HL-60 (cell line): ENCODE data around the gene TM4SF1.

ENCODE experiments used
- DNase-seq, 2 experiments: peaks; one replicate each; pipeline ENCODE4 v3.0.0-alpha.2; 2010 to 2020; ENCODE audit warnings: low read depth in 1 of 2, low spot score in 1 of 2
- H3K27ac ChIP-seq: fragments of 250-450 bp; sonication (Bioruptor Pico); replicated peaks from 2 replicates; pipeline ENCODE4 v1.5.1; 2020; ENCODE audit warnings: mild to moderate bottlenecking, moderate library complexity
- H3K27me3 ChIP-seq: fragments of 250-450 bp; sonication (Bioruptor Pico); 2 replicates; pipeline ENCODE4 v1.5.1; 2021; ENCODE audit warnings: mild to moderate bottlenecking, moderate library complexity; ENCODE audit not compliant: insufficient read depth, poor library complexity, severe bottlenecking
- H3K4me3 ChIP-seq: replicated peaks from 2 replicates; pipeline ENCODE4 v1.5.1; 2011; ENCODE audit warnings: mild to moderate bottlenecking, control low read depth, low read length; ENCODE audit not compliant: insufficient read depth
- GABPA ChIP-seq: IDR thresholded peaks from 2 replicates; pipeline ENCODE4 v1.6.1; 2012; ENCODE audit warnings: low read depth
- POLR2AphosphoS5 ChIP-seq: IDR thresholded peaks from 2 replicates; pipeline ENCODE4 v1.6.1; 2012; ENCODE audit warnings: low read depth
- SPI1 ChIP-seq: IDR thresholded peaks from 2 replicates; pipeline ENCODE4 v1.6.1; 2012; ENCODE audit warnings: low read depth, mild to moderate bottlenecking, borderline replicate concordance
- TF ChIP-seq, protein P1 (sequence below): IDR thresholded peaks from 2 replicates; pipeline ENCODE4 v1.6.1; 2012; ENCODE audit warnings: low read depth; ENCODE audit not compliant: insufficient replicate concordance
- TF ChIP-seq, protein P2 (sequence below): IDR thresholded peaks from one replicate; pipeline ENCODE4 v1.5.1; 2011; ENCODE audit warnings: low read length, control low read depth, inconsistent platforms; ENCODE audit not compliant: insufficient read depth

The TM4SF1 gene

DNA sequence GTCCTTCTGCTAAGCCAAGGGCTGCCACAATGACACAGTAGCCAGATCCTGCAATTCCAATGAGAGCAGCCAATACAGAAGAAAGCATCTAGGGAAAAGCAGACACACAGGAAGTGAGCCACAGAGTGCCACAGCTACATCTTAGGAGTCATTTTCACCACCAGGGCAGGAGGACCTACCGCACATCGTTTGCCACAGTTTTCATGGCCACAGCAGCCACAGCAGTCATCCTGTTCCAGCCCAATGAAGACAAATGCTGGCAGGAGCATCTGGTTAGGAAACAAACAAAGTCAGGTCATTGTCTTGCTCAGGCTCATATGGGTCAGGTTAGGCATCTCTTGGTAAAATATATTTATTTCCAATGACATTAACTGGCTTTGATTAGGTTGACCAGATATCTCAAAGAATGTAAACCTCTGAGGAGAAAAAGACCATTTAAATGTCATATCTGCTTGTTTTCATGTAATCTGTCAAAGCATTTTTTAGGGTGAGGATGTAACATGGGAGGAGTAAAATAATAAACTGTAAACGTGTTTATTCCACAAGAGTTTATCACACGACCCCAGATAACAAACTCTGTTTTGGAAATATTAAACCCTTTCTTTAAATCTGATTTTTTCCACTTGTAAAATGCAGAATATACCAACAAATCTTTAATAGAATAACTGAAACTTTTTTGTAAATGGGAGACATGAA is 1.8 kb downstream of the TM4SF1 start:
- no peak overlapping the region for H3K4me3 ChIP-seq
- H3K27ac ChIP-seq, result no peak overlapping the region
- no peak for DNase-seq
- TF ChIP-seq SPI1 (no peak), GABPA (no peak), POLR2AphosphoS5 (no peak)
- TF ChIP-seq, protein P1, sequence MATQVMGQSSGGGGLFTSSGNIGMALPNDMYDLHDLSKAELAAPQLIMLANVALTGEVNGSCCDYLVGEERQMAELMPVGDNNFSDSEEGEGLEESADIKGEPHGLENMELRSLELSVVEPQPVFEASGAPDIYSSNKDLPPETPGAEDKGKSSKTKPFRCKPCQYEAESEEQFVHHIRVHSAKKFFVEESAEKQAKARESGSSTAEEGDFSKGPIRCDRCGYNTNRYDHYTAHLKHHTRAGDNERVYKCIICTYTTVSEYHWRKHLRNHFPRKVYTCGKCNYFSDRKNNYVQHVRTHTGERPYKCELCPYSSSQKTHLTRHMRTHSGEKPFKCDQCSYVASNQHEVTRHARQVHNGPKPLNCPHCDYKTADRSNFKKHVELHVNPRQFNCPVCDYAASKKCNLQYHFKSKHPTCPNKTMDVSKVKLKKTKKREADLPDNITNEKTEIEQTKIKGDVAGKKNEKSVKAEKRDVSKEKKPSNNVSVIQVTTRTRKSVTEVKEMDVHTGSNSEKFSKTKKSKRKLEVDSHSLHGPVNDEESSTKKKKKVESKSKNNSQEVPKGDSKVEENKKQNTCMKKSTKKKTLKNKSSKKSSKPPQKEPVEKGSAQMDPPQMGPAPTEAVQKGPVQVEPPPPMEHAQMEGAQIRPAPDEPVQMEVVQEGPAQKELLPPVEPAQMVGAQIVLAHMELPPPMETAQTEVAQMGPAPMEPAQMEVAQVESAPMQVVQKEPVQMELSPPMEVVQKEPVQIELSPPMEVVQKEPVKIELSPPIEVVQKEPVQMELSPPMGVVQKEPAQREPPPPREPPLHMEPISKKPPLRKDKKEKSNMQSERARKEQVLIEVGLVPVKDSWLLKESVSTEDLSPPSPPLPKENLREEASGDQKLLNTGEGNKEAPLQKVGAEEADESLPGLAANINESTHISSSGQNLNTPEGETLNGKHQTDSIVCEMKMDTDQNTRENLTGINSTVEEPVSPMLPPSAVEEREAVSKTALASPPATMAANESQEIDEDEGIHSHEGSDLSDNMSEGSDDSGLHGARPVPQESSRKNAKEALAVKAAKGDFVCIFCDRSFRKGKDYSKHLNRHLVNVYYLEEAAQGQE, result no peak
- TF ChIP-seq, protein P2, sequence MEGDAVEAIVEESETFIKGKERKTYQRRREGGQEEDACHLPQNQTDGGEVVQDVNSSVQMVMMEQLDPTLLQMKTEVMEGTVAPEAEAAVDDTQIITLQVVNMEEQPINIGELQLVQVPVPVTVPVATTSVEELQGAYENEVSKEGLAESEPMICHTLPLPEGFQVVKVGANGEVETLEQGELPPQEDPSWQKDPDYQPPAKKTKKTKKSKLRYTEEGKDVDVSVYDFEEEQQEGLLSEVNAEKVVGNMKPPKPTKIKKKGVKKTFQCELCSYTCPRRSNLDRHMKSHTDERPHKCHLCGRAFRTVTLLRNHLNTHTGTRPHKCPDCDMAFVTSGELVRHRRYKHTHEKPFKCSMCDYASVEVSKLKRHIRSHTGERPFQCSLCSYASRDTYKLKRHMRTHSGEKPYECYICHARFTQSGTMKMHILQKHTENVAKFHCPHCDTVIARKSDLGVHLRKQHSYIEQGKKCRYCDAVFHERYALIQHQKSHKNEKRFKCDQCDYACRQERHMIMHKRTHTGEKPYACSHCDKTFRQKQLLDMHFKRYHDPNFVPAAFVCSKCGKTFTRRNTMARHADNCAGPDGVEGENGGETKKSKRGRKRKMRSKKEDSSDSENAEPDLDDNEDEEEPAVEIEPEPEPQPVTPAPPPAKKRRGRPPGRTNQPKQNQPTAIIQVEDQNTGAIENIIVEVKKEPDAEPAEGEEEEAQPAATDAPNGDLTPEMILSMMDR, result no peak
- no peaks in the 10 kb centered on the region for H3K27me3 ChIP-seq

- no peak overlapping the region for H3K27ac ChIP-seq
- TF ChIP-seq GABPA (no peak), POLR2AphosphoS5 (no peak), SPI1 (no peak; the same call in 1 of the 2 replicates)
- TF ChIP-seq, protein P1, result no peak
- TF ChIP-seq, protein P2, result no peak
- H3K4me3 ChIP-seq, result no peak overlapping the region
- no peak for DNase-seq
- H3K27me3 ChIP-seq, result no peaks in the 10 kb centered on the region
Observed at GRCh38 chr3:149374793-149375500, 2.5 kb downstream of the TM4SF1 start.

DNA sequence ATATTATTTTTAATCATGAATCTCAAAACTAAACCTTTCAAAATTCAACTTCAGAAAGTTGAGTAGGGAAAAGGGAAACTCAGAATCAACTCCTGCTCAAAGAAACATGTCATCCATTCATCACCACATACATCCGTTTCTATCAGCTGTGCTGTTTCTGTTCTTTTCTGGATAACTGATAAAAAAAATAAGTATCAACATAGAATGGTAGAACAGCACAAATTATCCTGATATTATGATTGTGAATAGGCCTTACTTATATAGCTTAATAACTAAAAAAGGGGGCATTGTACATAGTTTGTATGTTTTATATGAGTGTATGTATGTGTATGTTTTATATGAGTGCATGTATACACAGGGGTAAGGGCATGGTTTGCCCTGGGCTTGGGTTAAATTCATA is 3.1 kb downstream of the TM4SF1 start:
- no peaks in the 10 kb centered on the region for H3K27me3 ChIP-seq
- TF ChIP-seq GABPA (no peak), POLR2AphosphoS5 (no peak), SPI1 (no peak)
- TF ChIP-seq, protein P2, result no peak
- TF ChIP-seq, protein P1, result no peak
- DNase-seq, result no peak
- H3K27ac ChIP-seq, result no peak overlapping the region
- no peak overlapping the region for H3K4me3 ChIP-seq
